ENCODE results near the gene LYZL6. TPM values are rescaled to one million over a fixed set of nuclear protein-coding genes. Genes with fewer than 3 reads are reported as not detected.
A peak's percentile ranks its signal among the peaks of the same experiment; 100 is the strongest.

Gene LYZL6
- total RNA-seq, 2 experiments from 2014 or later: not detected

GRCh38 chr17:35900708-35901480 is 42.6 kb downstream of the LYZL6 start:
- no peak overlapping the region for H3K4me3 ChIP-seq (ENCODE audit: low read length)
- peak overlapping the region; percentile 67 for H3K27ac Mint-ChIP-seq
- H3K4me3 Mint-ChIP-seq: peak overlapping the region; percentile 12
- H3K27me3 ChIP-seq (ENCODE audit: control insufficient read depth in 1 of 2, insufficient read depth in 2 of 2, low read length in 2 of 2): no peaks in the 10 kb centered on the region
- ChIA-PET CTCF (interaction anchor here (0.9 to 1.3 kb wide), 3 partner anchors 10 to 21 kb away, joined by 3 read pairs; partner anchors contain the start of gene CCL5), POLR2A (interaction anchor here (0.6 to 1.1 kb wide), 3 partner anchors 13 to 312 kb away, joined by 3 read pairs; no protein-coding TSS in a partner anchor)
- no peaks in the 10 kb centered on the region for H3K36me3 Mint-ChIP-seq (ENCODE audit: low read depth)
- no peak overlapping the region for H3K27ac ChIP-seq (ENCODE audit: low read depth in 1 of 2, low read length in 2 of 2)
- peaks cover 23% of the 10 kb centered on the region for H3K4me1 Mint-ChIP-seq (ENCODE audit: low read depth)
- H3K36me3 ChIP-seq (ENCODE audit: insufficient read depth, low read length): no peaks in the 10 kb centered on the region
- intact Hi-C loops (cut with DNase I, micrococcal nuclease): no loop called here
- H3K9me3 ChIP-seq (ENCODE audit: control insufficient read depth in 1 of 2, insufficient read depth in 1 of 2, low read length in 2 of 2): no peaks in the 10 kb centered on the region
- H3K9me3 Mint-ChIP-seq: no peaks in the 10 kb centered on the region
- TF ChIP-seq CTCF (IDR thresholded peaks at IDR 0.05): no peak
- H3K27me3 Mint-ChIP-seq: peaks cover 5% of the 10 kb centered on the region
- peaks cover 57% of the 10 kb centered on the region for H3K4me1 ChIP-seq (ENCODE audit: insufficient read depth, low read length)
- peak; percentile 34 for ATAC-seq (ENCODE audit: poor library complexity)
- peak in 5 of 14 experiments; percentile 6 to 60 (median 38) for DNase-seq

- POLR2A ChIA-PET: interaction anchor here (1.1 kb wide), 1 partner anchor 14 kb away, joined by 3 read pairs; no protein-coding TSS in a partner anchor
- ATAC-seq (ENCODE audit: poor library complexity): peak; percentile 30
Observed at GRCh38 chr17:35900280-35900679, 43.2 kb downstream of the LYZL6 start.

More at GRCh38 chr17:35900280-35900679, 43.2 kb downstream of the LYZL6 start:
- peaks cover 5% of the 10 kb centered on the region for H3K27me3 Mint-ChIP-seq
- CTCF ChIA-PET: interaction anchor here (0.6 to 1.0 kb wide), 3 partner anchors 9 to 833 kb away, joined by 3 read pairs; partner anchors contain the start of gene CCL5
- Histone ChIP-seq H3K27ac (ENCODE audit: low read depth in 1 of 2, low read length in 2 of 2) (peak overlapping the region in 1 of 2 donors; percentile 32), H3K9me3 (ENCODE audit: control insufficient read depth in 1 of 2, insufficient read depth in 1 of 2, low read length in 2 of 2) (no peaks in the 10 kb centered on the region), H3K4me3 (ENCODE audit: low read length) (no peak overlapping the region), H3K4me1 (ENCODE audit: insufficient read depth, low read length) (peaks cover 58% of the 10 kb centered on the region), H3K27me3 (ENCODE audit: control insufficient read depth in 1 of 2, insufficient read depth in 2 of 2, low read length in 2 of 2) (no peaks in the 10 kb centered on the region), H3K36me3 (ENCODE audit: insufficient read depth, low read length) (no peaks in the 10 kb centered on the region)
- H3K36me3 Mint-ChIP-seq (ENCODE audit: low read depth): no peaks in the 10 kb centered on the region
- H3K9me3 Mint-ChIP-seq: no peaks in the 10 kb centered on the region
- TF ChIP-seq CTCF (IDR thresholded peaks at IDR 0.05): no peak
- intact Hi-C loops (cut with DNase I, micrococcal nuclease): no loop called here
- no peak overlapping the region for H3K4me3 Mint-ChIP-seq
- H3K4me1 Mint-ChIP-seq (ENCODE audit: low read depth): peaks cover 23% of the 10 kb centered on the region
- H3K27ac Mint-ChIP-seq: peak overlapping the region; percentile 67
- peak in 5 of 14 experiments; percentile 6 to 70 (median 35) for DNase-seq
